T-helper 9 cell (primary cell): ENCODE data around the gene COL5A1.

ENCODE experiments used
- DNase-seq: peaks from one replicate; pipeline ENCODE4 v3.0.0-alpha.2; 2020

Gene COL5A1

GRCh38 chr9:134886413-134886913 is 244.9 kb downstream of the COL5A1 start:
- no peak for DNase-seq

- DNase-seq = no peak
Measured at GRCh38 chr9:134887219-134887618, 245.6 kb downstream of the COL5A1 start.

- DNase-seq = no peak
Measured at GRCh38 chr9:134887686-134888602, 246.3 kb downstream of the COL5A1 start.

GRCh38 chr9:134888603-134889190 is 247.1 kb downstream of the COL5A1 start:
- DNase-seq = no peak

GRCh38 chr9:134889386-134890154 is 248.0 kb downstream of the COL5A1 start:
- no peak for DNase-seq

GRCh38 chr9:134890155-134890495 is 248.5 kb downstream of the COL5A1 start:
- no peak for DNase-seq

GRCh38 chr9:134891053-134891452 is 249.4 kb downstream of the COL5A1 start:
- no peak for DNase-seq

- DNase-seq = no peak
Measured at GRCh38 chr9:134891713-134892112, 250.1 kb downstream of the COL5A1 start.

- no peak for DNase-seq
Measured at GRCh38 chr9:134892221-134892620, 250.6 kb downstream of the COL5A1 start.

GRCh38 chr9:134892820-134893420 is 251.3 kb downstream of the COL5A1 start:
- DNase-seq = no peak
